HepG2 (cell line): ENCODE data around the gene SUN1. TPM values are rescaled to one million over a fixed set of nuclear protein-coding genes. Genes with fewer than 3 reads are reported as not detected.

Experiments used
- AGO1 ChIP-seq: fragments of 200-400 bp; formaldehyde crosslinking; IDR thresholded peaks from 2 replicates; pipeline ENCODE4 v1.6.1; 2017; ENCODE audit warnings: mild to moderate bottlenecking, low read depth, low read length, moderate library complexity; ENCODE audit not compliant: poor library complexity, severe bottlenecking
- CHD4 ChIP-seq: fragments of 200-600 bp; sonication (generic); IDR thresholded peaks from 2 replicates; pipeline ENCODE4 v1.7.0; 2017; ENCODE audit warnings: mild to moderate bottlenecking, low read length, borderline replicate concordance
- CREB1 ChIP-seq, 2 experiments: fragments of 450-650 bp in 1 of 2; IDR thresholded peaks; 2 replicates each; pipeline ENCODE4 v1.6.1; 2016 to 2017; ENCODE audit warnings: control low read depth in 1 of 2, mild to moderate bottlenecking in 1 of 2, missing compliant biosample characterization in 1 of 2, missing genetic modification characterization in 1 of 2
- KDM5B ChIP-seq: sonication (generic); formaldehyde crosslinking; IDR thresholded peaks from 2 replicates; pipeline ENCODE4 v1.4.0; 2020; ENCODE audit warnings: missing genetic modification reagents, mild to moderate bottlenecking, borderline replicate concordance
- MXD1 ChIP-seq: sonication (generic); formaldehyde crosslinking; IDR thresholded peaks from 2 replicates; pipeline ENCODE4 v1.4.0; 2020; ENCODE audit warnings: mild to moderate bottlenecking, missing genetic modification reagents
- NFYB ChIP-seq: sonication (generic); formaldehyde crosslinking; IDR thresholded peaks from 2 replicates; pipeline ENCODE4 v1.4.0; 2020; ENCODE audit warnings: missing genetic modification reagents
- TFAP4 ChIP-seq: sonication (generic); IDR thresholded peaks from 2 replicates; pipeline ENCODE4 v1.6.1; 2016; ENCODE audit warnings: low read depth, borderline replicate concordance
- ZNF101 ChIP-seq: sonication (generic); formaldehyde crosslinking; IDR thresholded peaks from 2 replicates; pipeline ENCODE4 v1.4.0; 2020; ENCODE audit warnings: mild to moderate bottlenecking, low read depth, missing genetic modification reagents, borderline replicate concordance
- ZNF275 ChIP-seq: sonication (generic); formaldehyde crosslinking; IDR thresholded peaks from 2 replicates; pipeline ENCODE4 v1.8.0; 2022; ENCODE audit warnings: missing genetic modification reagents, mild to moderate bottlenecking, inconsistent platforms, borderline replicate concordance
- ZNF441 ChIP-seq: sonication (generic); formaldehyde crosslinking; IDR thresholded peaks from 2 replicates; pipeline ENCODE4 v1.7.0; 2021; ENCODE audit warnings: missing genetic modification reagents, borderline replicate concordance
- ZNF782 ChIP-seq: sonication (generic); formaldehyde crosslinking; IDR thresholded peaks from 2 replicates; pipeline ENCODE4 v1.4.0; 2020; ENCODE audit warnings: missing genetic modification reagents, mild to moderate bottlenecking, borderline replicate concordance
- polyA plus RNA-seq, 8 experiments: library from polyadenylated mRNA; depleted of rRNA in 3 of 8; stranded (reverse) in 7 of 8; unstranded in 1 of 8; fragments of >200 nt; fragmentation: Illumina TruSeq in 4 of 8; extraction: Trizol in 4 of 8; gene quantifications; 2 replicates each; pipeline versions ENCODE4 v1.2.1 to v1.2.3, GENCODE V29; 2011 to 2016; ENCODE audit warnings: low read depth in 4 of 8, missing spikeins in 1 of 8, mixed read lengths in 1 of 8; ENCODE audit not compliant: insufficient read depth in 1 of 8
- total RNA-seq, 5 experiments: library from RNA; depleted of rRNA; stranded (reverse); fragments of >200 nt; fragmentation: Illumina TruSeq; extraction: Trizol; gene quantifications; 2 replicates each; pipeline ENCODE4 v1.2.3, GENCODE V29; 2016; ENCODE audit warnings: low read depth in 1 of 5
- TF ChIP-seq, protein P1 (sequence below): IDR thresholded peaks from 2 replicates; pipeline ENCODE4 v1.6.1; 2016
- TF ChIP-seq, protein P2 (sequence below): IDR thresholded peaks from 2 replicates; pipeline ENCODE4 v1.6.1; 2016; ENCODE audit warnings: low read depth, control low read depth
- TF ChIP-seq, protein P3 (sequence below), 2 experiments: sonication (generic) in 1 of 2; formaldehyde crosslinking in 1 of 2; IDR thresholded peaks; 2 replicates each; pipeline versions ENCODE4 v1.4.0 to v1.6.1; 2018 to 2020; ENCODE audit warnings: missing genetic modification reagents in 2 of 2, borderline replicate concordance in 1 of 2, low read depth in 1 of 2, mild to moderate bottlenecking in 1 of 2, missing biosample characterization in 1 of 2
- TF ChIP-seq, protein P4 (sequence below): sonication (generic); formaldehyde crosslinking; IDR thresholded peaks from 2 replicates; pipeline ENCODE4 v1.4.0; 2020; ENCODE audit warnings: low read depth, mild to moderate bottlenecking, missing genetic modification reagents

SUN1 gene
- total and polyA plus RNA-seq, 2 of the 13 experiments (the other 11 are each of a cell fraction or from before 2014, with no cell fraction given): 47.0 to 126 TPM

- TF ChIP-seq, protein P1, sequence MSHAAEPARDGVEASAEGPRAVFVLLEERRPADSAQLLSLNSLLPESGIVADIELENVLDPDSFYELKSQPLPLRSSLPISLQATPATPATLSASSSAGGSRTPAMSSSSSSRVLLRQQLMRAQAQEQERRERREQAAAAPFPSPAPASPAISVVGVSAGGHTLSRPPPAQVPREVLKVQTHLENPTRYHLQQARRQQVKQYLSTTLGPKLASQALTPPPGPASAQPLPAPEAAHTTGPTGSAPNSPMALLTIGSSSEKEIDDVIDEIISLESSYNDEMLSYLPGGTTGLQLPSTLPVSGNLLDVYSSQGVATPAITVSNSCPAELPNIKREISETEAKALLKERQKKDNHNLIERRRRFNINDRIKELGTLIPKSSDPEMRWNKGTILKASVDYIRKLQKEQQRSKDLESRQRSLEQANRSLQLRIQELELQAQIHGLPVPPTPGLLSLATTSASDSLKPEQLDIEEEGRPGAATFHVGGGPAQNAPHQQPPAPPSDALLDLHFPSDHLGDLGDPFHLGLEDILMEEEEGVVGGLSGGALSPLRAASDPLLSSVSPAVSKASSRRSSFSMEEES (CRISPR knock-in tag): peak; percentile 95
- TF ChIP-seq NFYB (CRISPR knock-in tag): peak; percentile 59
- TF ChIP-seq CHD4: 0 out of 2 replicates have a peak, but pooled peaks have one; percentile 61
- peak; percentile 50; the same call in 1 of the 2 replicates for TF ChIP-seq ZNF275 (CRISPR knock-in tag)
- peak; percentile 72 for TF ChIP-seq AGO1
- 0 out of 2 replicates have a peak, but pooled peaks have one; percentile 17 for TF ChIP-seq ZNF441
- TF ChIP-seq KDM5B (CRISPR knock-in tag): peak; percentile 85; the same call in 1 of the 2 replicates
- TF ChIP-seq CREB1 (IDR thresholded peaks at IDR 0.05): peak; percentile 53; the same call in 1 of the 2 replicates
- TF ChIP-seq CREB1 (CRISPR knock-in tag; IDR thresholded peaks at IDR 0.05): no peak
- TF ChIP-seq, protein P2, sequence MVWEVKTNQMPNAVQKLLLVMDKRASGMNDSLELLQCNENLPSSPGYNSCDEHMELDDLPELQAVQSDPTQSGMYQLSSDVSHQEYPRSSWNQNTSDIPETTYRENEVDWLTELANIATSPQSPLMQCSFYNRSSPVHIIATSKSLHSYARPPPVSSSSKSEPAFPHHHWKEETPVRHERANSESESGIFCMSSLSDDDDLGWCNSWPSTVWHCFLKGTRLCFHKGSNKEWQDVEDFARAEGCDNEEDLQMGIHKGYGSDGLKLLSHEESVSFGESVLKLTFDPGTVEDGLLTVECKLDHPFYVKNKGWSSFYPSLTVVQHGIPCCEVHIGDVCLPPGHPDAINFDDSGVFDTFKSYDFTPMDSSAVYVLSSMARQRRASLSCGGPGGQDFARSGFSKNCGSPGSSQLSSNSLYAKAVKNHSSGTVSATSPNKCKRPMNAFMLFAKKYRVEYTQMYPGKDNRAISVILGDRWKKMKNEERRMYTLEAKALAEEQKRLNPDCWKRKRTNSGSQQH (CRISPR knock-in tag): peak; percentile 39; the same call in 1 of the 2 replicates
- 0 out of 2 replicates have a peak, but pooled peaks have one; percentile 57 for TF ChIP-seq ZNF101 (CRISPR knock-in tag)
- peak; percentile 83 for TF ChIP-seq MXD1 (CRISPR knock-in tag)
- TF ChIP-seq, protein P3, sequence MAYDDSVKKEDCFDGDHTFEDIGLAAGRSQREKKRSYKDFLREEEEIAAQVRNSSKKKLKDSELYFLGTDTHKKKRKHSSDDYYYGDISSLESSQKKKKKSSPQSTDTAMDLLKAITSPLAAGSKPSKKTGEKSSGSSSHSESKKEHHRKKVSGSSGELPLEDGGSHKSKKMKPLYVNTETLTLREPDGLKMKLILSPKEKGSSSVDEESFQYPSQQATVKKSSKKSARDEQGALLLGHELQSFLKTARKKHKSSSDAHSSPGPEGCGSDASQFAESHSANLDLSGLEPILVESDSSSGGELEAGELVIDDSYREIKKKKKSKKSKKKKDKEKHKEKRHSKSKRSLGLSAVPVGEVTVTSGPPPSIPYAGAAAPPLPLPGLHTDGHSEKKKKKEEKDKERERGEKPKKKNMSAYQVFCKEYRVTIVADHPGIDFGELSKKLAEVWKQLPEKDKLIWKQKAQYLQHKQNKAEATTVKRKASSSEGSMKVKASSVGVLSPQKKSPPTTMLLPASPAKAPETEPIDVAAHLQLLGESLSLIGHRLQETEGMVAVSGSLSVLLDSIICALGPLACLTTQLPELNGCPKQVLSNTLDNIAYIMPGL (CRISPR knock-in tag; IDR thresholded peaks at IDR 0.05; ENCODE audit: borderline replicate concordance in 1 of 2, low read depth in 1 of 2): peak in 1 of 2 experiments; percentile 43; a peak in 1 of 4 replicates
- TF ChIP-seq ZNF782: peak; percentile 49; the same call in 1 of the 2 replicates
- TF ChIP-seq, protein P4, sequence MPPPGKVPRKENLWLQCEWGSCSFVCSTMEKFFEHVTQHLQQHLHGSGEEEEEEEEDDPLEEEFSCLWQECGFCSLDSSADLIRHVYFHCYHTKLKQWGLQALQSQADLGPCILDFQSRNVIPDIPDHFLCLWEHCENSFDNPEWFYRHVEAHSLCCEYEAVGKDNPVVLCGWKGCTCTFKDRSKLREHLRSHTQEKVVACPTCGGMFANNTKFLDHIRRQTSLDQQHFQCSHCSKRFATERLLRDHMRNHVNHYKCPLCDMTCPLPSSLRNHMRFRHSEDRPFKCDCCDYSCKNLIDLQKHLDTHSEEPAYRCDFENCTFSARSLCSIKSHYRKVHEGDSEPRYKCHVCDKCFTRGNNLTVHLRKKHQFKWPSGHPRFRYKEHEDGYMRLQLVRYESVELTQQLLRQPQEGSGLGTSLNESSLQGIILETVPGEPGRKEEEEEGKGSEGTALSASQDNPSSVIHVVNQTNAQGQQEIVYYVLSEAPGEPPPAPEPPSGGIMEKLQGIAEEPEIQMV (CRISPR knock-in tag): peak; percentile 50; the same call in 1 of the 2 replicates
- TF ChIP-seq TFAP4: peak; percentile 42; the same call in 1 of the 2 replicates
Measured at GRCh38 chr7:876077-876971, 44.0 kb downstream of the SUN1 start, which contains the start of gene GET4 (continued).
